IPS-11a (cell line): ENCODE results near the gene SPAG9.

Experiments
- H3K4me3 ChIP-seq: one replicate; pipeline ENCODE4 v1.5.1; 2013; ENCODE audit warnings: low read depth, low read length, control low read depth

The SPAG9 gene

GRCh38 chr17:51050291-51051033 lies 70.2 kb downstream of the SPAG9 start:
- no peak overlapping the region for H3K4me3 ChIP-seq

GRCh38 chr17:51046514-51047384 lies 73.9 kb downstream of the SPAG9 start:
- H3K4me3 ChIP-seq: peak overlapping the region; percentile 27

GRCh38 chr17:51046046-51046445 lies 74.6 kb downstream of the SPAG9 start:
- H3K4me3 ChIP-seq: peak overlapping the region; percentile 27

GRCh38 chr17:51045621-51046020 lies 75.0 kb downstream of the SPAG9 start:
- H3K4me3 ChIP-seq: peak overlapping the region; percentile 27

GRCh38 chr17:51044976-51045375 lies 75.7 kb downstream of the SPAG9 start:
- no peak overlapping the region for H3K4me3 ChIP-seq

GRCh38 chr17:51036084-51036483 lies 84.6 kb downstream of the SPAG9 start:
- no peak overlapping the region for H3K4me3 ChIP-seq

- no peak overlapping the region for H3K4me3 ChIP-seq
Measured at GRCh38 chr17:51035431-51035830, 85.2 kb downstream of the SPAG9 start.

- no peak overlapping the region for H3K4me3 ChIP-seq
Measured at GRCh38 chr17:51034800-51035199, 85.9 kb downstream of the SPAG9 start.

GRCh38 chr17:51032850-51033249 lies 87.8 kb downstream of the SPAG9 start:
- H3K4me3 ChIP-seq: no peak overlapping the region

- H3K4me3 ChIP-seq: no peak overlapping the region
Measured at GRCh38 chr17:51029568-51030463, 90.9 kb downstream of the SPAG9 start.

GRCh38 chr17:51029142-51029541 lies 91.5 kb downstream of the SPAG9 start:
- no peak overlapping the region for H3K4me3 ChIP-seq

- no peak overlapping the region for H3K4me3 ChIP-seq
Measured at GRCh38 chr17:51028176-51028863, 92.3 kb downstream of the SPAG9 start.

- H3K4me3 ChIP-seq: no peak overlapping the region
Measured at GRCh38 chr17:51018541-51018940, 102.1 kb downstream of the SPAG9 start.

- no peak overlapping the region for H3K4me3 ChIP-seq
Measured at GRCh38 chr17:51017270-51017669, 103.4 kb downstream of the SPAG9 start.

GRCh38 chr17:51016099-51016498 lies 104.6 kb downstream of the SPAG9 start:
- H3K4me3 ChIP-seq: no peak overlapping the region

- H3K4me3 ChIP-seq: no peak overlapping the region
Measured at GRCh38 chr17:51015145-51015558, 105.5 kb downstream of the SPAG9 start.

- H3K4me3 ChIP-seq: no peak overlapping the region
Measured at GRCh38 chr17:51014129-51014528, 106.5 kb downstream of the SPAG9 start.

- H3K4me3 ChIP-seq: no peak overlapping the region
Measured at GRCh38 chr17:51013322-51013721, 107.3 kb downstream of the SPAG9 start.

- H3K4me3 ChIP-seq: no peak overlapping the region
Measured at GRCh38 chr17:51012538-51012937, 108.1 kb downstream of the SPAG9 start.

- no peak overlapping the region for H3K4me3 ChIP-seq
Measured at GRCh38 chr17:51010173-51010675, 110.4 kb downstream of the SPAG9 start.
